NCI-H510A treated with DMSO at 0.1 percent for 48 hours (cell line): ENCODE results near the gene SEPTIN12.
"Not testable (repeated sequence)": the region's sequence is repeated elsewhere in the genome, so short reads cannot be mapped to it uniquely, and the experiment has no call there.

Source experiments
- DNase-seq: peaks from one replicate; lab custom pipeline; 2025; lab: John Stamatoyannopoulos, UW

Gene SEPTIN12

GRCh38 chr16:4802659-4803287 lies 14.6 kb upstream of the SEPTIN12 start:
- DNase-seq: peak; percentile 77

GRCh38 chr16:4801962-4802658 lies 14.0 kb upstream of the SEPTIN12 start, which contains the start of gene ROGDI:
Gene ROGDI (minus strand): TSS chr16:4802633. CDS start chr16:4802571, 62 bp downstream.
- DNase-seq: peak; percentile 84

- no peak for DNase-seq
Measured at GRCh38 chr16:4801051-4801961, 13.2 kb upstream of the SEPTIN12 start.

- DNase-seq: peak; percentile 59
Measured at GRCh38 chr16:4800290-4801041, 12.3 kb upstream of the SEPTIN12 start.

GRCh38 chr16:4799171-4799855 lies 11.2 kb upstream of the SEPTIN12 start:
- no peak for DNase-seq

- DNase-seq: no peak
Measured at GRCh38 chr16:4798456-4798855, 10.3 kb upstream of the SEPTIN12 start.

- no peak for DNase-seq
Measured at GRCh38 chr16:4797805-4798252, 9.7 kb upstream of the SEPTIN12 start.

- DNase-seq: no peak
Measured at GRCh38 chr16:4796982-4797804, 9.0 kb upstream of the SEPTIN12 start.

- no peak for DNase-seq
Measured at GRCh38 chr16:4795828-4796572, 7.9 kb upstream of the SEPTIN12 start.

GRCh38 chr16:4795181-4795827 lies 7.2 kb upstream of the SEPTIN12 start, which contains the start of gene SMIM22:
Gene SMIM22 (plus strand): TSS chr16:4795369. CDS start chr16:4795735, 366 bp downstream.
- peak; percentile 51 for DNase-seq

GRCh38 chr16:4792951-4793513 lies 4.9 kb upstream of the SEPTIN12 start:
- no peak for DNase-seq

- no peak for DNase-seq
Measured at GRCh38 chr16:4790871-4791270, 2.7 kb upstream of the SEPTIN12 start.

GRCh38 chr16:4790261-4790660 lies 2.1 kb upstream of the SEPTIN12 start:
- no peak for DNase-seq

- DNase-seq: no peak
Measured at GRCh38 chr16:4788910-4789309, 765 bp upstream of the SEPTIN12 start.

GRCh38 chr16:4788489-4788889 lies 344 bp upstream of the SEPTIN12 start:
- DNase-seq: peak; percentile 45

- DNase-seq: no peak
Measured at GRCh38 chr16:4787068-4787467, 1.1 kb downstream of the SEPTIN12 start.

GRCh38 chr16:4785758-4786433 lies 2.2 kb downstream of the SEPTIN12 start:
- no peak for DNase-seq

GRCh38 chr16:4784444-4784987 lies 3.6 kb downstream of the SEPTIN12 start:
- not testable (repeated sequence) for DNase-seq
